HG03045 (cell line): ENCODE data around the gene ZNF780B.

Source experiments
- ATAC-seq: cut with Tn5 transposase; IDR thresholded peaks from one replicate; pipeline ENCODE4 v1.9.1; 2021; ENCODE audit warnings: mild to moderate bottlenecking, moderate library complexity; ENCODE audit not compliant: unreplicated experiment

ZNF780B gene

GRCh38 chr19:39983695-39984300 is 72.2 kb downstream of the ZNF780B start:
- no peak for ATAC-seq

GRCh38 chr19:39982883-39983282 is 73.1 kb downstream of the ZNF780B start:
- no peak for ATAC-seq
